GM18498 (cell line): ENCODE measurements around the gene CNGB1.
"Not testable (repeated sequence)": the region's sequence is repeated elsewhere in the genome, so short reads cannot be mapped to it uniquely, and the experiment has no call there.

Source experiments
- ATAC-seq: cut with Tn5 transposase; IDR thresholded peaks from one replicate; pipeline ENCODE4 v1.9.1; 2021; ENCODE audit warnings: mild to moderate bottlenecking, moderate library complexity; ENCODE audit not compliant: unreplicated experiment

The CNGB1 gene

DNA sequence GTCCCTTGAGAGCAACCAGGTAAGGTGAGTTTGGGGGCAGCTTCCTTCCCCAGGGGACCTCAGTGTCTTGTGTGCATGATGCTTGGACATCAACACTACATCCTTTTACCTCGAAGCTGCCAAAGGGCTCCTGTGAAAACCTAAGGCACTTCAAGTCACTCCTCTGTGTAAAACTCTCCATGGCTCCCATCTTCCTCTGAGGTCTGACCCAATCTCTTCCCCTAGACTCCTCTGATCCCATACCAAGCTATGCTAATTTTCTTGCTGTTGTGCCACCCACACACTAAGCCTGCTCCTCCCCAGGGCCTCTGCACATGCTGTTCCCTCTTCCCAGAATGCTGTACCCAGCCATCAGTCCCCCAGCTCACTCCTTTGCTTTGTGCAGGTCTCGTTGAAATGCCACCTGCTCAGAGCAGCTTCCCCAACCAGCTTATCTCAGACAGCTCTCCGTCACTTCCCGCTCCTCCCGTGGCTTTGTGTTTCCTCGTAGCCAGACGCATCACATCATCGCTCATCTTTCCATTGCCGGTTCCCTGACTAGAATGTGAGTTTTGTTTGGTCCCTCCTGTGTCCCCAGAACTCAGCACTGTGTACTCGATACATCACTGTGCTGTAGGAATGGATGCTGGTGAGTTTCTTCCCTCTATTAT lies 78.4 kb downstream of the CNGB1 start:
- ATAC-seq, result no peak

DNA sequence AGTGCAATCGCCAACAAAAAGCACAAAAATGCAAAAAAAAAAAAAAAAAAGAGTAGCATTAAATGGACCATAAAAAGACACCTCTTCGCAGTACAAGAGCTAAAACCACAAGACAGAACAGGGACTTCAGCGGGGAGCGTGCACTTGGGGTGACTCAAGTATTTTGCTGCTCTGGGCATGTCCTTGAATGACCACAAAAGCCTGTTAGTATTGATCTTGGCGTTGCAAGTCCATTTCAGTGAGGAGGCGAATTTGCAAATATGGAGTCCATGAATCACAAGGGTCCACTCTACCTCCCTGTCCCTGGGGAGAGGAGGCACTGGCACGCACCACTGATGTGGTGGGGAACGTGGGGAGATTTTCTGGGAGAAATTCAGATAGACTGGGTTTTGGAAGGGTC lies 78.9 kb downstream of the CNGB1 start:
- ATAC-seq, result no peak

DNA sequence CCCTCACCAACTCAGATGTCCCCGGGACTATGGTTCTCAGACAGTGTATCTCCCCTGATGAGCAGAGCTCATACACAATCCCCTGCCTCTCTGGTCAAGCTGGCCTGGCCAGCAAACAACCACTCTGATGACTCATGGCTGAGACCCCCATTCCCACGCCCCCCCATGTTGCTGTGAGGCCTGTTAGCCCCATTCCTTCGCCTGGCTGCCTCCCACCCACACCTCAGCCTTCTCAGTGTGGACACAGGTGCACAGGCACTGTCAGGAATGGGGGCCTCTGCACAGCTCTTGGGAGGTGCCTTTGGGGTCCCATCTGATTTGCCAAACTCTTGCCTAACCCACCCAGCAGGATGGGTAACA lies 80.2 kb downstream of the CNGB1 start:
- ATAC-seq, result no peak

DNA sequence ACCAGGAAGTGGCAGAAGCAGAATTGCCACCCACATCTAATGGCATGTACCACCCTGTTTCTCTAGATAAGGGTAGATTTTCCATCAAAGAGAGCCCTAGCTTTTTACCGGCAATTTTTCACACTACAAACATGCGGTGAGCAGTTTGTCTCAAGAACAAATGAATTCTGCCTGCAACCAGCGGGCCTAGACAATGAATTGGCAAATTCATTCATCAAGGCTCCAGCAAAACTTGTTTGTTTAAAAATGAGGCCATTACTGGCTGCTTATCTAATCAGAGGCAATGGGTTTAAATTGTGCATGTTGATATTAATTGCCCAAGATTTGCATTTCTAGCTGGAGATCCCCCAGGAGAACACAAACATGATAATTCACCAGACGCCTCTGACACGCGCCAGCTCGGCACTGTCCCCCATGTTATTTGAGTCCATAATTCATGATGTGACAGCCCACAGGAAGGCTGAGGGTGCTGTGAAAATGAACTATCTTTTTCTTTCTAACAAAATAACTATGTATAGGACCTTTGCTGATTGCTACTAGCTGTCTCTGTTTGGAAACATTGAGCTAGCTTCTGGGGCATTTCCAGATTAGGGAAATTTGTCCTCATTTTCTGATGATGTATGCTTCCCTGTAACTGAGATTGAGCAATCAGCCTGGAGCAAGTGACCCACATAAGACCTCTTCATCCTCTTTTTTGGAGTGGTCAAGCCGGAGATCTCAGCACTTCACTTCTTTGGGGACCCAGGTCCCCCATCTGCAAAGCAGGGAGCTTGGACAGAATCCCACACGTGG lies 80.8 kb downstream of the CNGB1 start:
- ATAC-seq, result no peak

DNA sequence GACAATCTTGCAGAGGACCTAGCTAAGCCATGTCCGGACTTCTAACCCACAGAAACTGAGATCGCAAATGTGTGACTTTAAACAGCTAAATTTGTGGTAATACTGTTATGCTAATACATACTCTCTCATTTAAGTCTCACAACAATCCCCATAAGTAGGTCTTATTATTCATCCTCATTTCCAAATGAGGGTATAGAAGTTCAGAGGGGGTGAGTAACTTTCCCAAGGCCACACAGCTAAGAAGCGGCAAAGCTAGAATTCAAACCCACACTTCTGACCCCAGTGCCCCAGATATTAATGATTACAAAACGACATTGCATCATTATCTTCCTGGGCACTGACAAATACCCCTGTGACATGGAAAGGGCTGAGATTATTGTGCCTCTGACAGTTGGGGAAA lies 81.4 kb downstream of the CNGB1 start:
- no peak for ATAC-seq

DNA sequence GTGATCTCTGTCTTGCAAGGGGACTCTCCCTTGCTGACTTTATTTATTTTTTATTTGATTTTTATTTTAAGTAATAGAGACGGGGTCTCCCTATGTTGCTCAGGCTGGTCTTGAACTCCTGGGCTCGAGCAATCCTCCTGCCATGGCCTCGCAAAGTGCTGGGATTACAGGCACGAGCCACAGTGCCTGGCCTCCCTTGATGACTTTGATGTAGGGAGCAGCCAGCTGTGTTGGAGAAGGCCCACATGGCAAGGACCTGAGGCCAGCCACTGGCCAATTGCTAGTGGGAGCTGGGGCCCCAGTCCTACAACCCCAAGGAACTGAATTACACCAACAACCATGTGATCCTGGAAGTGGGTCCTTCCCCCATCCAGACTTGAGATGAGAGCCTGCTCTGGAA lies 81.8 kb downstream of the CNGB1 start:
- no peak for ATAC-seq

DNA sequence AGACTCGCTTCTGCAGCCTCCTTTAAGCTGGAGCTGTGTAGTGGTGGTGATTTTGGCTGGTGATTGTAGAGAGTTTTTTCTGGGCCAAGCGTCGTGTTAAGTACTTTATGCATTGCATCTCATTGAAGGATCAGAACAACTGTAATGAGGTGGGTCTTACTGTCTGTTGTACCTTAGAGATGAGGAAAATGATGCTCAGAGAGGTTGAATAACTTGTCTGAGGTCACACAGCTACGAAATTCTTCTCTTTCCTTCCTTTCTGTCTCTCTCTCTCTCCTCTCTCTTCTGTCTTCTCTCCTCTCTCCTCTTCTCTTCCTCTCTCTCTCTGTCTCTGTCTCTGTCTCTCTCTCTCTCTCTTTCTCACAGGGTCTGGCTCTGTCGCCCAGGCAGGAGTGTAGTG lies 82.8 kb downstream of the CNGB1 start:
- ATAC-seq, result no peak

DNA sequence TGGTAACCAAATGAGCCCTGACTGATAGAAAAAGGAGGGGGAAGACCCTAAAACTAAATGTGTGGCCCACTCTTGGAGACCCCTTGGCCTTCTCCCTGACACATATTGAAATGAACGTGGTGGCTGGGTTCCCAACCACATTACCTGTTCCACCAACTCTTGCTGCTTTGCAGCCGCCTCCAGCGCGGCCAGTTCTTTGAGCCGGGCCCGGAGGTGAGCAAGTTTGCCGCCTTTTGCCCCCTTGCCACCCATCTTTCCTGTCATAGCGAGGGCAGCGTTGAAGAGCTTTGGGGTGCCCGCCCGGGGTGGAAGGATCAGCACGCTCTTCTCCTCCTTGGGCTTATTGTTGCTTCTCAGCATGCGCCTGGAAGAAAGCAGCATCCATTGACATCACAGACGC lies 83.2 kb downstream of the CNGB1 start:
- ATAC-seq, result no peak

DNA sequence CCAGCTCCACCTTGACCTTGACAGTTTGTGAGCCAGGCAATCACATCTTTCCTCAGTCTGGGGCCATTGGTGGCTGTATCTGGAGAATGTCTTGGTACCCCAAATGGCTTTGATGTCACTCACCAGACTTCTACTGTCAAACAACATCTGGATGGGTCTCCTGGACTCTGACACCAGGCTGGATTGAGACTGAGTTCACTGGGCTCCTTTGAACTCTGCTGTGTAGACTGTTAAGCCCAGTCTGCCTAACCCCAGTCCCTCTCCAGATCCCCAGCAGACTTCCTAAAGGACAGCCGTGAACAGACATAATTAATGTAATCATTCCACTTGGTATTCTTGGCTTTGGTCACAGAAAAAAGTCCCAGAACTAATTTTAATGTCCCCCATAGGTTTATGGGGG lies 84.5 kb downstream of the CNGB1 start:
- no peak for ATAC-seq

DNA sequence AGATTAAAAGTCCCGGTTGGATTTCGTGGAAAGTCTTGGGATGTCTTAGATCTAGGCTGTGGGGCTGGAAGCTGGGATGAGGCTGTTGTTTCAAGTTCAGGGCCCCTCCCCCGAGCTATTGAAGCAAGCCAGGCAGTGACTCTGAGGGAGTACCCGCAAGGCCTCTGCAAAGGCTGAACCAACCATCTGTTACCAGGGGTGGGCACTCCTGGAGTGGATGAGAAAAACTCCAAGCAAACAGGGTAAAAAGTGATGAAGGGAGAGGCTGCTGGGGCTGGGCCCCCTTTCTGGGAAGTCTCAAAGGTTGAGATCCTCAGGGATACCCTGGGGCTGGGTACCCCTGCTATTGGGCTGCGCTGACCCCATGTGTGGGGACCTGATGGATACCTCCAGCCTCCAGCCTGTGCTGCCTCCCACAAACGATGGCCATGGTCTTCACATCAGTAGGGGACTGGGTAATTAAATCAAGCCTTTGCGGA lies 86.2 kb downstream of the CNGB1 start:
- no peak for ATAC-seq

DNA sequence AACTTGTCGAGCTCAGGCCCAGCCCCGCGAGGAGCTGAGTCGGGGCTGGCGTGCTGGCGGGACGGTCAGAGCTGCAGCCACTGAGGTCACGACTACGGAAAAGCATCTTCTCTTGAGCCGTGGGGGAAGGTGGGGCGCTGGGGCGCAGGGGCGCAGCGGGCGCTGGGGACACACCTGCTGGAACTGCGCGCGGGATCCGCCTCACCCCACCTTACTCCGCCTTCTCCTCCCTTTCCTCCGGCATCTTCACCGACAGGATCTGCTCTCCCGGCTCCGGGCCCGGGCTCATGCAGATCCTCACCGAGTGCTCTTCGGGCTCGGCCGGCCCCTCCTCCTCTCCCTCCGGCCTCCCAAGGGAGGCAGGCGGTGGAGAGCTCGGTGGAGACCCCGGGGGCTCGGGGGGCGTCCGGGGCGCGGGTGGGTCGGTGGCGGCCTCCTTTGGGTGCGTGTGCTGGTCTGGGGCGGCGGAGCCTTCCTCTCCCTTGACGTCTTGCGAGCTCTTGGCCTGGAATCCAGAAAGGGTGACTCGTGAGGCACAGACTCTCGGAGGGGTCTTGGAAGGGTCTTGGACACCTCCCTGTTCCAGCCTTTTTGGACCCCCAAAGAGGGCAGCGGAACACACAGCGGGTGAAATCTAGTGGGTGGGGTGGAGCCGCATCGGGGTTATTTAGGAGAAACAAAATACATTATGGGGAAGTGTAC lies 86.8 kb downstream of the CNGB1 start:
- no peak for ATAC-seq

DNA sequence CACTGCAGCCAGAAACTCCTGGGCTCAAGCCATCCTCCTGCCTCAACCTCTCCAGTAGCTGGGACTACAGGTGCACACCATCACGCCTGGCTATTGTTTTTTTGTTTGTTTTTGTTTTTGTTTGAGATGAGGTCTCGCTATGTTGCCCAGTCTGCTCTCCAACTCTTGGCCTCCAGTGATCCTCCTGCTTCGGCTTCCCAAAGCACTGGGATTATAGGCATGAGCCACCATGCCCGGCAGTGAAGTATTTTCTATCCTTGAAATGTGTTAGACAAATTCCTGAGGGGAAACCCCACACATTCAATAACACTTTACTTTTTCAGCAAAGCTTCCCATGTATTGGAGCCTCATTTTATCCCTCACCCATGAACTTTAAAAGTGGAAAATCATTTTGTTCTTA lies 87.4 kb downstream of the CNGB1 start:
- no peak for ATAC-seq

DNA sequence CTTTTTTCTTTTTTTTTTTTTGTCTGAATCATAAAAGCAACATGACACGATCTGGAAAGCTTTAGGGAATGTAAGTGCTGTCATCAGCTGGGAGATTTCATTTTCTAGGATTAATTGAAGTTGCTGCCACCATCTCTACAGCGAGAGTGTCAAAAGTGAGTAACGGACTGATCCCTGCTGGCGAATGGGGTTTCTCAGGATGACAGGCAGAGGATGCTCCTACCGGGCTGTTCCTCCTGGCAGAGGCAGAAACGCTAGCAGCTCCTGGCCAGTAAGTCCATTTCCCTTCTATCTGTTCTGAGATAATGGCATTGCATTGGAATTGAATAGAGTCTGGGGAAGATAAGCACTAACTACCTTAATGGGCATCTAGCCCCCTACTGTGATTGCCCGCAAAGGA lies 88.1 kb downstream of the CNGB1 start:
- ATAC-seq, result no peak

DNA sequence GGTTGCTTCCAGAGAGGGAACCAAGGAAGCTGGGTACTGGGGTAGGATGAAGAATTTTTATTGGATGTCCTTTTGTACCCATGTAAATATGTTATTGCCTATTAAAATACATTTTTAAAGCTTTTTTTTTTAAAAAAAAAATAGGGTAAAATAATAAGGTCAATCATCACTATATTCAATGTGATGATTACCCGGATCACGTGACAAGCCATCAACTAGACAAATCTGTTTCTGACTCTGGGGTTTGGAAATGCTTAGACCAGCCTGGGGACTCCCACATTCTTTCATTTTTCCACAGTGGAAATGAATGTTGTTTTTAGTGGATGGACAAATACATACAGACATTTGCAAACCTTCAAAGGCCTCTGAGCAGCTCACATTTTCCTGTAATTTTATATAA lies 88.7 kb downstream of the CNGB1 start:
- ATAC-seq, result no peak

DNA sequence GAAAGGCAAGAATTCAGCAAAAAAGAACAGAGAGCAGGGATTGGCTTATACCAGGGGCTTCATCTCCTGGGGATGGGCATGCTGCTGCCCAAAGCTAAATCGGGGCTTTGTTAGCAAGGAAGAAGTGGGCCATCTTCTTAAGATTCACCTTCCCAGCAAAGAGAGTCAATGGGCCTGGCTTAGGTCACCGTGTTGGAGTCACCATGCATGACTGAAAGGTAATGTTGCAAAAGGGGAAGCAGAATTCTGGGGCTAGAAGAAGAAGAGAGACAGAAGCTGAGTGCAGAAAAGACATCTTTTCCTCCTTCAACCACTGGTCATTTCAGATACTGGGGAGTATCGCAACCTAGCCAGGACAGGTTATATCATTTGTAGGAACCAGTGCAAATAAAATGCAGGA lies 92.3 kb downstream of the CNGB1 start:
- ATAC-seq, result no peak

DNA sequence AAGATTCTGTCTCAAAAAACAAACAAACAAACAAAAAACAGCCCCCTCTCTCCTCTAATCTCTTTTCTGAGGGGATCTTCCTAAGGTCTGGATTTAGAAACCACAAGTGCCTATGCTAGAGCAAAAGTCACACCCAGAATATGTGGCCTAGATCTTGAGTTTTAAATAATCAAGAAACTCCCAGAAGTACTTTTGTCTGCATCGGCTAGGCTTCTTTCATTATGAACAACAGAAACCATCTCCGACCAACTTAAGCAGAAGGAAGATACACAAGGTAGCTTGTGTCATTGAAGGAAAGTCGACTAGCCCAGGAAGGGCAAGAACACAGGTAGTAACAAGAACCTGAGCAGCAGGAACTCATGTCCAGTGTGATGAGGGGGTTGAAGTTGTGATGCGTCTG lies 94.7 kb downstream of the CNGB1 start:
- ATAC-seq, result no peak

DNA sequence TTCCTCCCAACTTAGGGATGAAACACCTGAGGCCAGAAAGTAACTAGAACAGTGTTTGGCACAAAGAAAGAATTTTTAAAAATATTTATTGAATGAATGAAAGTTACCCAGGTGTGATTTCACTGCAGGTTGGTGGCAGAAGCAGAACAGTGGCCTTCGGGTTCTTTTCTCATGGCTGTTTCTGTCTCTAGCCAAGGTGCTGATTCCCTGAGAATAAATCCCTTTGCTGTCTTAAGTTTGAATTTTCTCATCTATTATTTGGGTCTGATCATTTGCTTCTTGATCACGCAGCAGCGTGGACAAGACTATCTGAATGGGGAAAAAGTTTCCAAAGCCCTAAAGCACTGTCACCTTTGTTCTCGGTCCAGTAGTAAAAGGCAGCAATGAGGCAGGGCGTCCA lies 95.6 kb downstream of the CNGB1 start:
- ATAC-seq, result no peak

DNA sequence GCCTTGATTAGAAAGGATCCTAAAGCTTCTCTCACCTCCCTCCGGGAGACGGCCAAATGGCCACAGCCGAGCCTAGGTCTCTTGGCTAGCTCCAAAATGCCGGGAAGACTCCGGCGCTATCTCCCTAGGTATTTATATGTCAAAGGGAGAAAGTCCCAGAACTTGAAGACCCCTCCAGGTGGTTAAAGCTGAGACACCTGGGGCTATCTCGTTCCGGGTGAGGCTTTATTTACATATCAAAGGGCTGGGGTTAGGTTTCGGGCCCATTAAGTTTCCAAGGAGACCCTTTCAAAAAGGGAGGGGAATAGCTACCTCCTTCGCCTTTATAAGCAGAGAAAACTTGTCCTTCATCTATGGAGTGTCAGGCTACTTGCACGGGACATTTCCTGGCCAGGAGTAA lies 97.7 kb downstream of the CNGB1 start:
- no peak for ATAC-seq

DNA sequence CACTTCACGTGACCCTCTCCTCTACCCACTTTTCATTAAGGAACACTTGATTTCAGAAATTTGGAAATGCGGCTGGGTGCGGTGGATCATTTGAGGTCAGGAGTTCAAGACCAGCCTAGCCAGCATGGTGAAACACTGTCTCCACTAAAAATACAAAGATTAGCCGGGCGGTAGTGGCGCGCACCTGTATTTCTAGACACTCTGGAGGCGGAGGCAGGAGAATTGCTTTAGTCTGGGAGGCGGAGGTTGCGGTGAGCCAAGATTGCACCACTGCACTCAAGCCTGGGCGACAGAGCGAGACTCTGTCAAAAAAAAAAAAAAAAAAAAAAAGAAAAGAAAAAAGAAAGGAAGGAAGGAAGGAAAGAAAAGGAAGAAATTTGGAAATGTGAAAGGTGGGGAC lies 98.2 kb downstream of the CNGB1 start:
- not testable (repeated sequence) for ATAC-seq

DNA sequence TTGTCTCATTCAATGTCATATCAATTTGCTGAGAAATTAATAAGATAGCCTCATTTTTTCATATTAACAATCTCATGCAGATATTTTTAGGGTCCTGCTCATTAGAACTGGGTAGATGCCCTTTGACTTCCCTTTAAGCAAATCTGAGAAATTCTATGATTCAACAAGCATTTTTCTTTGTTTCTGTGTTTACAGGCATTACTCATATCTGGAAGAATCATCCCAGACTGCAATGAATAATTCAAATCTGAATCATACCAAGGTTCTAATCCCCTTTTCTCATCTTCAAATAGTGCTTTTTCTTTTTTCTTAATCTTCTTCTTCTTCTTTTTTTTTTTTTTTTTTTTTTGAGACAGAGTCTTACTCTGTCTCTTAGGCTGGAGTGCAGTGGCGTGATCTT lies 99.5 kb downstream of the CNGB1 start:
- ATAC-seq, result no peak

DNA sequence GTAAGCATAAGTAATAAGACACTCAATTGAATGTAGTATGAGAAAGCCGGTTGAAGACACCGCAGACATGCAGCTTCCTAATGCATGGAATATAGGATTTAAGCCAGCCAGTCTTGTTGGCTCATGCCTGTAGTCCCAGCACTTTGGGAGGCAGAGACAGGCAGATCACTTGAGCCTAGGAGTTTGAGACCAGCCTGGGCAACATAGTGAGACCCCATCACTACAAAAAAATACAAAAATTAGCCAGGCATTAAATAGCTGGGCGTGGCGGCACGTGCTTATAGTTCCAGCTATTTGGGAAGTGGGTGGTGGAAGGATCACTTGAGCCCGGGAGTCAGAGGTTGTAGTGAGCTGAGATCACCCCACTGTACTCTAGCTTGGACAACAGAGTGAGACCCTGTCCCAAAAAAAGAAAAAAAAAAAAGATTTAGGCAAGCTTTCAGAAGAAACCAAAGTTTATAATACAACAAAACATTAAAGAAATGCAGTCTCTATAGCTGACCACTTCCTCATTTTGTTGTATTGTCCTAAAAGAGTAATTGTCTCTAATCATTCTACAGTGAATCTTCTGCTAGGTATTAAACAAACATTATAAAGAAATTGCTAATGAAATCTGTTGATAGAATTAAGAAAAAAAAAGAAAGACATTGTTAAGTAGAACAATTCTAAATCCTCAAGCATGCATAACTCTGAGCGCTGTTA lies 100.0 kb downstream of the CNGB1 start:
- no peak for ATAC-seq
